GM10266 (cell line): Measurements from ENCODE around the gene SLC15A3.
"Not testable (repeated sequence)": the region's sequence is repeated elsewhere in the genome, so short reads cannot be mapped to it uniquely, and the experiment has no call there.

ENCODE experiments used
- DNase-seq: peaks from one replicate; pipeline ENCODE4 v3.0.0; 2012; ENCODE audit errors: extremely low spot score
- TF ChIP-seq, protein P1 (sequence below): IDR thresholded peaks from 2 replicates; pipeline ENCODE4 v1.5.1; 2012; ENCODE audit warnings: mild to moderate bottlenecking, low read depth; ENCODE audit not compliant: control insufficient read depth, insufficient read depth; ENCODE audit errors: missing control alignments

Gene SLC15A3

DNA sequence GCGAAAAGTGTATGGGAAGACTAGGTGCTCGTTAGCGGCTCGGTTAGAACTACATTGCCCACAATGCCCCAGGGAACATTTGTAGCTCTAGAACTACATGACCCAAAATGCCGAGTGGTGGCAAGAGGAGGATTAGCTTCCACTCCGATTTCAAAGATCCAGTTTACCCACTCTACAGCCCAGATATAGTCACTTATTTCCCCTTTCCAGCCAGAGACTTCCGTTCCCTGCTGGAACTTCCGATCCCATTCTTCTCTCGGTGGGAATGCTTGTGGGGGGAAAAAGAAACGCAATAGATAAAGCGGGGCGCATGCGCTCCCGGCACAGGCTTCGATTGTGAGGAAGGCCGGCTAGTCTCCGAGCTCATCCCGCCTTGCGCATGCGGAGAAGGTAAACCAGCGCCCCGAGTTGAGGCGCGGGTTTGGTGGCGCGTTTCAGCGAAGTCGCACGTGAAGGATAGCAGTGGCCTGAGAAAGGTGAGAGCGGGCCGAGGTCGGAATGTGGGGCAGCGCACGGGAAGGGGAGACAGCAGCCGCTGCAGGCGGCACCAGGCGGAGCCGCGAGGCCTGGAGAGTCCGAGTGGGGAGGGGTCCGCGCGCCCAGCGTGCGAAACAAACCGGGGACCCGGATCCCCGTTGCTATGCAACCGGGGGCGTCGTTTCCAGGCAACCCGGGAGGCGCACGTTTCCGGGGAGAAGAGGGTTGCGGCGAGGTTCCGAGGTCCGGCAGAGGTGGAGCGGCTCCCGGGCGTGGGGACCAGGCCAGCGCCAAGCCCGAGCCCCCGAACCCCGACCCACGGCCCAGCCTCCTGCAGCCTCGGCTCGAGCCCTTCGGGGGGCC is 38.0 kb downstream of the SLC15A3 start, which contains the start of gene TMEM109:
Gene TMEM109, plus strand, starts transcription at position 366 of the 840 bp plus-strand sequence. CDS start 5,536 bp downstream, outside the sequence.
- TF ChIP-seq, protein P1, sequence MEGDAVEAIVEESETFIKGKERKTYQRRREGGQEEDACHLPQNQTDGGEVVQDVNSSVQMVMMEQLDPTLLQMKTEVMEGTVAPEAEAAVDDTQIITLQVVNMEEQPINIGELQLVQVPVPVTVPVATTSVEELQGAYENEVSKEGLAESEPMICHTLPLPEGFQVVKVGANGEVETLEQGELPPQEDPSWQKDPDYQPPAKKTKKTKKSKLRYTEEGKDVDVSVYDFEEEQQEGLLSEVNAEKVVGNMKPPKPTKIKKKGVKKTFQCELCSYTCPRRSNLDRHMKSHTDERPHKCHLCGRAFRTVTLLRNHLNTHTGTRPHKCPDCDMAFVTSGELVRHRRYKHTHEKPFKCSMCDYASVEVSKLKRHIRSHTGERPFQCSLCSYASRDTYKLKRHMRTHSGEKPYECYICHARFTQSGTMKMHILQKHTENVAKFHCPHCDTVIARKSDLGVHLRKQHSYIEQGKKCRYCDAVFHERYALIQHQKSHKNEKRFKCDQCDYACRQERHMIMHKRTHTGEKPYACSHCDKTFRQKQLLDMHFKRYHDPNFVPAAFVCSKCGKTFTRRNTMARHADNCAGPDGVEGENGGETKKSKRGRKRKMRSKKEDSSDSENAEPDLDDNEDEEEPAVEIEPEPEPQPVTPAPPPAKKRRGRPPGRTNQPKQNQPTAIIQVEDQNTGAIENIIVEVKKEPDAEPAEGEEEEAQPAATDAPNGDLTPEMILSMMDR = no peak
- peak; percentile 91 for DNase-seq

DNA sequence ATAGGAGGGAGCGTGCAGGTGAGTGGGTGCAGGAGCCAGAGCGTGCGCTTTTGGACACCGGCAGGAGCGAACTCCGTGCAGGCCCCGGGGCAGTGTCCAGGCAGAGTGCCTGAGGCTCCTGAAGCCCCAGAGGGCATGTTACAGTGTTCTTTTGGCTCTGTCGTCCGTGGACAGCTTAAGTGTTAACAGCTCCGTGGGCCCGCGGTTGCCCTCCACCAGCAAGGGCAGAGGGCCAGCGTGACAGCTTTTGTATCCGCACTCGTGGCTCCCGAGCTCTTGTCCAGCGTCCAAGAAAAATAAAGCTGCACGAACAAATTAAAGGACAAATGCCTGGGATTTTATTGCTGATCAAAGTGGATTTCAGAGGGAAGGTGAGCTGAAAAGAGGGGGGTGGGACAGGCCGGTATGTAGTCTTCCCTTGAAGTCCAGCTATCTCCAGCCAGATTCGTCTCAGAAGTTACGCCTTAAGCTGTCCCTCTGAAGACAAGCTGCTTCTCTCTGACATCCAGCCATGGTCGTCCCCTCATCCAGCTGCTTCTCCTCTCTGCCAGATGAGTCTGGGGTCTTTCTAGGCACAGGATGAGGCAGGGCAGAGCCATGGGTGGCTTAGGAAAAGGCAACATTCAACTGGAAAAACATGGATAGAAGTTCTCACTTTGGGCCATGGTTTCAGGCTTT is 39.0 kb downstream of the SLC15A3 start:
- no peak for DNase-seq
- TF ChIP-seq, protein P1 = no peak

DNA sequence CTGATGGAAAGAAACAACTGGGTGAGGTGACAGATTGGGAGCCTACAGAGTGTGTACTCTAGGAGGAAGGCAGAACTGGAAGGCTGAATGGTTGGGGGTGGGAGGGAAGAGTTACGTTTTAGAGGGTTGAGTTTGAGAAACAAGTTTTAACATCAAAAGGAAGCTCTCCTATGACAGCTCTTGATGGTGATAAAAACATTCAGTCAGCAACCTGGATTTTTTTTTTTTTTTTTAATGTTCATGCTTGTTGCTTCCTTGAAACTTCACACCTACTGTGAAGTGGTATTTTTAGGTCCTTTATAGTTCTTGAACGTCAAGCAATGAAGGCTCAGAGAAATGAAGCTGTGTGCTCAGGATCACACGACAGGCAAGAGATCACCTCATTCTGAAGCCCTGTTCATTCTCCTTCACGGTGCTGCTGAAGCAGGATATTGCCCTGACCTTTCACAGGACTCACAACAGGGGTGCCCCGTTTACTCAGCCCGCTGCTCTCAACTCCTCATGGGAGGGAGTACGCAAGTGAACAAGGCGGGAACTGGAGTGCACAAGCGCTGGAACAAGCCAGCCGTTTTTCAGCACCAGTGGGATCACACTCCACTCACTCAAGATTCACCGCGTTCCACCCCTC is 39.6 kb downstream of the SLC15A3 start:
- DNase-seq = no peak
- TF ChIP-seq, protein P1 = no peak

DNA sequence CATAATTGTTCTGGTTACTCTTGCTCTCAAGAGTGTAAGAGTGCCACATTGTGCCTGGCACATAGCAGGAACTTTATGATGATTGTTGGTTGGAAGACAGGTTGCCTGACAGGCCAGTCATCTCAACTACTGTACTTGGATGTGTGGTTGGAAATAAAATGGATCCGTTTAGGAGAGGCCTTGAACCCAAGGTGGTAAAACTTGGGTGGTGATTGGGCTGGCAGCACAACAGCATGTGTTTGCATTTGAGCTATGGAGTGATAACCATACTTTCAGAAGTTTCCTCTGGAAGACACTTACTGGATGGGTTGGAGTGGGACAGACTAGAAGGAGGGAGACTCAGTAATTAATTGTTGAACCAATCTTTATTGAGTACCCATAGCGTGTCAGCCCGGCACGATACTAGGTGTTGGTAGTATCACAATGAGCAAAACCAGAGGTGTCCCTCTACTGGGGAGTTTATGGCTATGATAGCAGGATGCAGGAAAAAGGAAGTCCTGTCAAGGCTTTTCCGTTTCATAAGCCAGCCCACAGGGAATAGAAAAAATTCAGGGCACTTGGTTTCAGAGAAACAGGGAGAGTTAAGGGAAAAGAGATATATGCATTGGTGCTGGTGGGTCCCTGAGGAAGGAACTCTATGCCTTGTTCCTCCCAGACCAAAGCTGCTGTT is 41.1 kb downstream of the SLC15A3 start:
- TF ChIP-seq, protein P1 = no peak
- peak; percentile 29 for DNase-seq

DNA sequence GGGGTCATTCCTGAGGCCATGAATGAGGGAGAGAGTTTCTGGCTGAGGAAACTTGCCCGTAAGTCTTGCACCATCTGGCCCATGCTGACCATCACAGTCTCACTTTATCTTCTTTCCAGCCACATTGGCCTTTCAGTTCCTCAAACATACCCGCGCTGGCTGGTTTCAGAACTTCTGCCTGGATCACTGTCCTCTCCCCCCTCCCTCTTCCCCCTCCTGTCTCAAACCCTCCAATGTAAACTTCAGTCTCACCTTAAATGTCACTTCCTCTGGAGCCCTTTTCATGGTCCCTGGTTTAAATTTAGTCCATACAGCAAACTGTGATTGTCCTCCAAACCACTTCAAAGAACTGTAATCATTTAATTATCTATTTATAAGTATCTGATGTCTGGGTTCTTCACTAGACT is 41.7 kb downstream of the SLC15A3 start:
- TF ChIP-seq, protein P1 = no peak
- DNase-seq = peak; percentile 80

DNA sequence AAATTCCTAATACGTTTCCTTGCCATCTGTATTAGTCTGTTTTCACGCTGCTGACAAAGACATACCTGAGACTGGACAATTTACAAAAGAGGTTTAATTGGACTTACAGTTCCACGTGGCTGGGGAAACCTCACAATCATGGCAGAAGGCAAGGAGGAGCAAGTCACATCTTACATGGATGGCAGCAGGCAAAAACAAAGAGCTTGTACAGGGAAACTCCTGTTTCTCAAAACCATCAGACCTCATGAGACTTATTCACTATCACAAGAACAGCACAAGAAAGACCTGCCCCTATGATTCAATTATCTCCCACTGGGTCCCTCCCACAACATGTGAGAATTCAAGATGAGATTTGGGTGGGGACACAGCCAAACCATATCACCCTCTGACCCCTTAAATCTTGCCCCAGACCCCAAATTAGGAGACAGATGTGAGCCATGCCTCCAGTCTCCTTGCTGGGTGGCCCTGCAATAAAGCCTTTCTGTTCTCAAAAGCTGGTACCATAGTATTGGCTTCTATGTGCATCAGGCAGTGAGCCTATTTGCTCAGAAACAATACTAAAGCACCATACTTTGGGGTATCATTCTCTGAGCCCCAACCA is 42.2 kb downstream of the SLC15A3 start:
- not testable (repeated sequence) for DNase-seq

DNA sequence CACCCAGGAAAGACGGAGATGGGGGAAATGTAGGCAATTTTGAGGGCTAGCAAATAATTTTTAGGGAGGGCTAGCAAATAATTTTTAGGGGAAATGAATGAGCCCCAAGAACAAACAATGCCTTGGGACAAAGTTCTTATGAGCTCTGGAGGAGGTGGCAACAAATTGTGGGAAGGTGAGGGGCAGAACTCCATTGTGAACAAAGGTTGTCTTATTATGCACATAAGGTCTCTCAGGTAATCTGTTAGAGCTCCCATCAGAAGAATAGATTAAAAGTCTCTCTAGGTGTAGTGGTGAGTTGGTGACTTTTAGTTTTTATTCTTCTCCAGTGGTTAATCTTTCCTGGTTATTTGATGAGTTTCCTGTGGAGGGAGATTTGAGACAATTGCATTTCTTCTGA is 43.2 kb downstream of the SLC15A3 start:
- TF ChIP-seq, protein P1 = no peak
- no peak for DNase-seq
